A549 (cell line): ENCODE measurements around the gene EFNB2.

Source experiments
- CHD4 ChIP-seq: fragments of 200-600 bp; sonication (generic); IDR thresholded peaks from 2 replicates; pipeline ENCODE4 v1.6.1; 2016; ENCODE audit warnings: antibody characterized with exemption, mild to moderate bottlenecking, borderline replicate concordance
- MYC ChIP-seq: IDR thresholded peaks from 2 replicates; pipeline ENCODE4 v1.6.1; 2012; ENCODE audit warnings: mild to moderate bottlenecking, inconsistent platforms, low read length, improper control_type of control experiment, borderline replicate concordance
- POLR2A ChIP-seq: IDR thresholded peaks from 2 replicates; pipeline ENCODE4 v1.6.1; 2012; ENCODE audit warnings: mild to moderate bottlenecking, low read length
- RAD21 ChIP-seq, 2 experiments: fragments of >200 bp in 1 of 2; sonication (Bioruptor Twin) in 1 of 2; formaldehyde crosslinking in 1 of 2; IDR thresholded peaks in 1 of 2; conservative IDR thresholded peaks in 1 of 2; 2 replicates in 1 of 2; 3 replicates in 1 of 2; pipeline ENCODE4 v1.6.1; 2012 to 2018; ENCODE audit warnings: inconsistent platforms in 1 of 2
- RFX5 ChIP-seq: fragments of 450-650 bp; IDR thresholded peaks from 2 replicates; pipeline ENCODE4 v1.7.1; 2014; ENCODE audit warnings: antibody characterized with exemption, mild to moderate bottlenecking, moderate library complexity
- TF ChIP-seq, protein P1 (sequence below): fragments of >200 bp; sonication (Bioruptor Twin); formaldehyde crosslinking; IDR thresholded peaks from 3 replicates; pipeline ENCODE4 v1.5.1; 2016

DNA sequence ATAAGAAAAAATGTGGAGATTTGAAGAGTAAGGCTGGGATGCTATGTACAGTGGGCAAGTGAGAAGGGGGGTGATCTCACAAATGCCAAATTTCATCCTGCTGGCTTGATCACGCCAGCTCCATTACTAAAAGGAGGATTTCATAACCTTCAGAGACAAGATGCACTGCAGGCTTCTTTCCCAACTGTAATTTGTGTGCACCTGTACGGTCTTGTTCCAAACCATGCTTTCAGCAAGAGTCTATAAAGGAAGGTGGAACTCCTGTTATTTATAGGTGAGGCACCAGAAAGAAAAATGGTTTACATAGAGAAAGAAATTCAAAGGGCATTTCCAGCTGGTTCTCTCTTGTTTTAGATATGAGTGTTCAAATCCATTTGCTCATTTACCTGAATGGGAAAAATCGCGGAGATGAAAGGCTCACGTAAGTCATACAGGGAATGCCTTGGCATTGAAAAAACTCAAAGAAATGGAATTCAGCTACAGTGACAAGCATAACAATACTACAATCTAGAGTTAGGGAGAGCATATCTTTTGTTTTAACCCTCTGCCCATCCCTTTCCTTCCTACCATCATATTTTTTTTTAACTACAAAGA, 13.3 kb downstream of the EFNB2 start:
- TF ChIP-seq RFX5 (no peak), MYC (no peak), RAD21 (conservative IDR thresholded peaks at IDR 0.05 in 1 of 2, IDR thresholded peaks at IDR 0.05 in 1 of 2) (no peak), POLR2A (no peak), CHD4 (no peak)
- TF ChIP-seq, protein P1, sequence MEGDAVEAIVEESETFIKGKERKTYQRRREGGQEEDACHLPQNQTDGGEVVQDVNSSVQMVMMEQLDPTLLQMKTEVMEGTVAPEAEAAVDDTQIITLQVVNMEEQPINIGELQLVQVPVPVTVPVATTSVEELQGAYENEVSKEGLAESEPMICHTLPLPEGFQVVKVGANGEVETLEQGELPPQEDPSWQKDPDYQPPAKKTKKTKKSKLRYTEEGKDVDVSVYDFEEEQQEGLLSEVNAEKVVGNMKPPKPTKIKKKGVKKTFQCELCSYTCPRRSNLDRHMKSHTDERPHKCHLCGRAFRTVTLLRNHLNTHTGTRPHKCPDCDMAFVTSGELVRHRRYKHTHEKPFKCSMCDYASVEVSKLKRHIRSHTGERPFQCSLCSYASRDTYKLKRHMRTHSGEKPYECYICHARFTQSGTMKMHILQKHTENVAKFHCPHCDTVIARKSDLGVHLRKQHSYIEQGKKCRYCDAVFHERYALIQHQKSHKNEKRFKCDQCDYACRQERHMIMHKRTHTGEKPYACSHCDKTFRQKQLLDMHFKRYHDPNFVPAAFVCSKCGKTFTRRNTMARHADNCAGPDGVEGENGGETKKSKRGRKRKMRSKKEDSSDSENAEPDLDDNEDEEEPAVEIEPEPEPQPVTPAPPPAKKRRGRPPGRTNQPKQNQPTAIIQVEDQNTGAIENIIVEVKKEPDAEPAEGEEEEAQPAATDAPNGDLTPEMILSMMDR: no peak
